HepG2 (cell line): ENCODE measurements around the gene EARS2.

Source experiments
- EP300 ChIP-seq, 3 experiments: sonication (generic) in 1 of 3; formaldehyde crosslinking in 1 of 3; IDR thresholded peaks; 2 replicates each; pipeline versions ENCODE4 v1.5.1 to v1.6.1; 2011 to 2020; ENCODE audit warnings: low read depth in 2 of 3, low read length in 2 of 3, borderline replicate concordance in 1 of 3, improper control_type of control experiment in 1 of 3, mild to moderate bottlenecking in 1 of 3, missing genetic modification reagents in 1 of 3, moderate library complexity in 1 of 3
- ETV5 ChIP-seq: IDR thresholded peaks from 2 replicates; pipeline ENCODE4 v1.6.1; 2018; ENCODE audit warnings: missing biosample characterization, missing genetic modification reagents, inconsistent platforms, borderline replicate concordance
- GPN1 ChIP-seq: sonication (generic); formaldehyde crosslinking; IDR thresholded peaks from 2 replicates; pipeline ENCODE4 v1.5.1; 2020; ENCODE audit warnings: missing genetic modification reagents, borderline replicate concordance
- HNRNPUL1 ChIP-seq: fragments of 200-400 bp; formaldehyde crosslinking; IDR thresholded peaks from 2 replicates; pipeline ENCODE4 v1.6.1; 2017; ENCODE audit warnings: low read depth, mild to moderate bottlenecking, low read length, moderate library complexity
- PHF21A ChIP-seq: sonication (generic); formaldehyde crosslinking; IDR thresholded peaks from 2 replicates; pipeline ENCODE4 v1.5.0; 2020; ENCODE audit warnings: mild to moderate bottlenecking, missing genetic modification reagents
- PRPF4 ChIP-seq: fragments of 200-400 bp; formaldehyde crosslinking; IDR thresholded peaks from 2 replicates; pipeline ENCODE4 v1.6.1; 2016; ENCODE audit warnings: low read length, low read depth; ENCODE audit not compliant: poor library complexity, severe bottlenecking
- ZFP36 ChIP-seq: fragments of 150-350 bp; IDR thresholded peaks from 2 replicates; pipeline ENCODE4 v1.6.1; 2018; ENCODE audit warnings: borderline replicate concordance, low read length, low read depth; ENCODE audit not compliant: partially characterized antibody
- ZNF841 ChIP-seq: sonication (generic); formaldehyde crosslinking; IDR thresholded peaks from 2 replicates; pipeline ENCODE4 v1.8.1; 2023; ENCODE audit warnings: missing genetic modification reagents, borderline replicate concordance
- TF ChIP-seq, protein P1 (sequence below): sonication (generic); formaldehyde crosslinking; IDR thresholded peaks from 2 replicates; pipeline ENCODE4 v1.5.0; 2020; ENCODE audit warnings: mild to moderate bottlenecking, missing genetic modification reagents, moderate library complexity
- TF ChIP-seq, protein P2 (sequence below): IDR thresholded peaks from 2 replicates; pipeline ENCODE4 v1.6.1; 2016

GRCh38 chr16:23571895-23572294 is 14.7 kb upstream of the EARS2 start:
- TF ChIP-seq, protein P1, sequence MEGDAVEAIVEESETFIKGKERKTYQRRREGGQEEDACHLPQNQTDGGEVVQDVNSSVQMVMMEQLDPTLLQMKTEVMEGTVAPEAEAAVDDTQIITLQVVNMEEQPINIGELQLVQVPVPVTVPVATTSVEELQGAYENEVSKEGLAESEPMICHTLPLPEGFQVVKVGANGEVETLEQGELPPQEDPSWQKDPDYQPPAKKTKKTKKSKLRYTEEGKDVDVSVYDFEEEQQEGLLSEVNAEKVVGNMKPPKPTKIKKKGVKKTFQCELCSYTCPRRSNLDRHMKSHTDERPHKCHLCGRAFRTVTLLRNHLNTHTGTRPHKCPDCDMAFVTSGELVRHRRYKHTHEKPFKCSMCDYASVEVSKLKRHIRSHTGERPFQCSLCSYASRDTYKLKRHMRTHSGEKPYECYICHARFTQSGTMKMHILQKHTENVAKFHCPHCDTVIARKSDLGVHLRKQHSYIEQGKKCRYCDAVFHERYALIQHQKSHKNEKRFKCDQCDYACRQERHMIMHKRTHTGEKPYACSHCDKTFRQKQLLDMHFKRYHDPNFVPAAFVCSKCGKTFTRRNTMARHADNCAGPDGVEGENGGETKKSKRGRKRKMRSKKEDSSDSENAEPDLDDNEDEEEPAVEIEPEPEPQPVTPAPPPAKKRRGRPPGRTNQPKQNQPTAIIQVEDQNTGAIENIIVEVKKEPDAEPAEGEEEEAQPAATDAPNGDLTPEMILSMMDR (CRISPR knock-in tag): no peak
- TF ChIP-seq ETV5 (CRISPR knock-in tag): no peak
- no peak for TF ChIP-seq PHF21A (CRISPR knock-in tag)
- TF ChIP-seq, protein P2, sequence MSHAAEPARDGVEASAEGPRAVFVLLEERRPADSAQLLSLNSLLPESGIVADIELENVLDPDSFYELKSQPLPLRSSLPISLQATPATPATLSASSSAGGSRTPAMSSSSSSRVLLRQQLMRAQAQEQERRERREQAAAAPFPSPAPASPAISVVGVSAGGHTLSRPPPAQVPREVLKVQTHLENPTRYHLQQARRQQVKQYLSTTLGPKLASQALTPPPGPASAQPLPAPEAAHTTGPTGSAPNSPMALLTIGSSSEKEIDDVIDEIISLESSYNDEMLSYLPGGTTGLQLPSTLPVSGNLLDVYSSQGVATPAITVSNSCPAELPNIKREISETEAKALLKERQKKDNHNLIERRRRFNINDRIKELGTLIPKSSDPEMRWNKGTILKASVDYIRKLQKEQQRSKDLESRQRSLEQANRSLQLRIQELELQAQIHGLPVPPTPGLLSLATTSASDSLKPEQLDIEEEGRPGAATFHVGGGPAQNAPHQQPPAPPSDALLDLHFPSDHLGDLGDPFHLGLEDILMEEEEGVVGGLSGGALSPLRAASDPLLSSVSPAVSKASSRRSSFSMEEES (CRISPR knock-in tag): no peak
- TF ChIP-seq ZFP36: no peak
- no peak for TF ChIP-seq HNRNPUL1
- no peak for TF ChIP-seq PRPF4
- TF ChIP-seq GPN1 (CRISPR knock-in tag): no peak
- no peak for TF ChIP-seq EP300 (IDR thresholded peaks at IDR 0.05; ENCODE audit: low read depth in 2 of 2, low read length in 2 of 2)
- no peak for TF ChIP-seq EP300 (CRISPR knock-in tag; IDR thresholded peaks at IDR 0.05; ENCODE audit: borderline replicate concordance)
- TF ChIP-seq ZNF841 (CRISPR knock-in tag): no peak
